Adrenal gland (tissue), 12 donors: ENCODE measurements around the gene KDM1A. TPM values are rescaled to one million over a fixed set of nuclear protein-coding genes. Genes with fewer than 3 reads are reported as not detected.

ENCODE experiments used
- DNase-seq, 7 donors: peaks; one replicate each; pipeline ENCODE4 v3.0.0-alpha.2; 2019 to 2020
- H3K27ac ChIP-seq, 5 donors: fragments of 200-600 bp; sonication (generic) in 4 of 5; 1 replicate in 3 of 5; 2 replicates in 2 of 5; pipeline versions ENCODE4 v1.5.1 to v1.8.0; 2016 to 2020; ENCODE audit warnings: mild to moderate bottlenecking in 1 of 5
- H3K27me3 ChIP-seq: fragments of 200-600 bp; 2 replicates; pipeline ENCODE4 v1.8.0; 2021
- H3K36me3 ChIP-seq, 2 donors: fragments of 200-600 bp; replicated peaks in 1 of 2; 1 replicate in 1 of 2; 2 replicates in 1 of 2; pipeline versions ENCODE4 v1.5.1 to v1.8.0; 2018 to 2022
- H3K4me1 ChIP-seq, 2 donors: fragments of 200-600 bp; replicated peaks in 1 of 2; 1 replicate in 1 of 2; 2 replicates in 1 of 2; pipeline versions ENCODE4 v1.5.1 to v1.8.0; 2018 to 2021
- H3K4me3 ChIP-seq, 4 donors: fragments of 200-600 bp; sonication (generic) in 3 of 4; one replicate each; pipeline ENCODE4 v1.5.1; 2016 to 2018
- H3K9me3 ChIP-seq, 3 donors: fragments of 200-600 bp; sonication (generic) in 1 of 3; replicated peaks in 1 of 3; 1 replicate in 2 of 3; 2 replicates in 1 of 3; pipeline versions ENCODE4 v1.5.1 to v1.8.0; 2016 to 2021
- POLR2A ChIP-seq, 2 donors: fragments of 450-650 bp; IDR thresholded peaks; one replicate each; pipeline ENCODE4 v1.6.1; 2017; ENCODE audit warnings: antibody characterized with exemption in 2 of 2, mild to moderate bottlenecking in 2 of 2, moderate library complexity in 1 of 2
- WGBS, 4 donors: extraction: QIAGEN DNeasy Blood & Tissue Kit in 2 of 4; methylation state at CpG; one replicate each; pipeline versions ENCODE4 v1.1.5 to v1.1.7; 2013 to 2017; 5-methylcytosine and 5-hydroxymethylcytosine counted together
- intact Hi-C, 2 donors: fragments of 100-400 bp; cut with DNase I; formaldehyde crosslinking; loops; one replicate each; pipeline versions ENCODE4 v1.14.1 to v1.15.0; 2022 to 2023
- polyA plus RNA-seq, 3 donors: library from polyadenylated mRNA; stranded (reverse); fragments of 200-250 nt in 2 of 3; fragments of 350-450 nt in 1 of 3; fragmentation: Illumina TruSeq in 1 of 3; extraction: RNeasy Lipid Tissue Mini Kit (QIAGEN cat#74804) in 1 of 3; gene quantifications; one replicate each; pipeline ENCODE4 v1.2.3, GENCODE V29; 2013 to 2014
- total RNA-seq, 9 donors: library from RNA; depleted of rRNA in 4 of 9; stranded (reverse); fragments of >200 nt in 4 of 9; fragments of 120-200 nt in 1 of 9; fragmentation: NEBNext Ultra II Directional in 1 of 9; extraction: Animal tissue kit (Norgen Biotek cat#: 25700) in 1 of 9; gene quantifications; one replicate each; pipeline versions ENCODE4 v1.1.0 to v1.2.4, GENCODE V29; 2013 to 2023
- TF ChIP-seq, protein P1 (sequence below), 6 experiments: fragments of 450-650 bp in 4 of 6; fragments of 200-600 bp in 2 of 6; sonication (generic) in 1 of 6; IDR thresholded peaks; 1 replicate in 5 of 6; 2 replicates in 1 of 6; pipeline versions ENCODE4 v1.5.1 to v1.8.0; 2016 to 2021; ENCODE audit warnings: antibody characterized with exemption in 6 of 6, mild to moderate bottlenecking in 2 of 6, moderate library complexity in 1 of 6
- donor health status: healthy with polysubstance abuse.
- donor health status: Bipolar disorder and iron deficiency.
- donor health status: DM: yes; HTN: yes; CAD: no.
- donor health status: DM: no; HTN: no; CAD: no.
- donor health status: DM: no; HTN: no; CAD: no.
- donor health status: DM: yes; HTN: yes; CAD: no.

The KDM1A gene
- total and polyA plus RNA-seq, 12 donors: 25.3 to 87.1 (median 57.8) TPM

DNA sequence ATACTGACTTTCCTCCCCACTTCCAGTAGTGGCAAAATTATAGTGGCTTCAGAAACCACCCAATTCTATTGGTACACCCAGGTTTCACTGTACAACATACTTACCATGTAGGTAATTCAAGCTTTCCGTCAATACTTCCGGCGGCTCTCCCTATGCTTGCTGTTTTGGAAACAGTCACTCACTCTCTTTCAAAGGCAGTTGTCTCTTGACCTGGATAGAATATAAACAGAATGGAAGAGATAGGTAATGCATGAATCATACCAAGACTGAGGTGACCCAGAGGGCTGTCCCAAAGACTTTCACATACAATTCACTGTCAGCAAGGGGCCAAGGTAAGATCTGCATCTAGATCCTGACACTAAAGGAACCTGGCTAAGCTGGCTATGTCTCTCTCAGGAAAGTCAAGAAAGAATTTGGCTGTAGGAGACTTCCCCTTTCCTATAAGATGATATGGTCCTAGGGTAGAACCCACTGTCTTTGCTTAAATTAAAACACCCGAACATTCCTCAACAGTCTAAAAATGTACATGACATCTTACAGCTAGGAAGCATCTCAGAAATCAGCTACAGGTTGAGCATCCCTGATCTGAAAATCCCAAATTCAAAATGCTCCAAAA, 89.8 kb downstream of the KDM1A start:
- H3K9me3 ChIP-seq: no peaks in the 10 kb centered on the region
- WGBS, 4 donors: 50 to 71% (median 58%) methylated on average over 4 of the region's 4 CpGs
- intact Hi-C loops: no loop called here
- no peaks in the 10 kb centered on the region for H3K27me3 ChIP-seq
- peaks cover 0 to 8% of the 10 kb centered on the region in 2 donors for H3K36me3 ChIP-seq
- TF ChIP-seq, protein P1, sequence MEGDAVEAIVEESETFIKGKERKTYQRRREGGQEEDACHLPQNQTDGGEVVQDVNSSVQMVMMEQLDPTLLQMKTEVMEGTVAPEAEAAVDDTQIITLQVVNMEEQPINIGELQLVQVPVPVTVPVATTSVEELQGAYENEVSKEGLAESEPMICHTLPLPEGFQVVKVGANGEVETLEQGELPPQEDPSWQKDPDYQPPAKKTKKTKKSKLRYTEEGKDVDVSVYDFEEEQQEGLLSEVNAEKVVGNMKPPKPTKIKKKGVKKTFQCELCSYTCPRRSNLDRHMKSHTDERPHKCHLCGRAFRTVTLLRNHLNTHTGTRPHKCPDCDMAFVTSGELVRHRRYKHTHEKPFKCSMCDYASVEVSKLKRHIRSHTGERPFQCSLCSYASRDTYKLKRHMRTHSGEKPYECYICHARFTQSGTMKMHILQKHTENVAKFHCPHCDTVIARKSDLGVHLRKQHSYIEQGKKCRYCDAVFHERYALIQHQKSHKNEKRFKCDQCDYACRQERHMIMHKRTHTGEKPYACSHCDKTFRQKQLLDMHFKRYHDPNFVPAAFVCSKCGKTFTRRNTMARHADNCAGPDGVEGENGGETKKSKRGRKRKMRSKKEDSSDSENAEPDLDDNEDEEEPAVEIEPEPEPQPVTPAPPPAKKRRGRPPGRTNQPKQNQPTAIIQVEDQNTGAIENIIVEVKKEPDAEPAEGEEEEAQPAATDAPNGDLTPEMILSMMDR (IDR thresholded peaks at IDR 0.05): no peak
- no peak for TF ChIP-seq POLR2A (IDR thresholded peaks at IDR 0.05)
- H3K27ac ChIP-seq: peak overlapping the region in 3 of 5 donors; percentile 42 to 62 (median 45)
- peaks cover 25 to 57% of the 10 kb centered on the region in 2 donors for H3K4me1 ChIP-seq
- DNase-seq: no peak
- H3K4me3 ChIP-seq: no peak overlapping the region

DNA sequence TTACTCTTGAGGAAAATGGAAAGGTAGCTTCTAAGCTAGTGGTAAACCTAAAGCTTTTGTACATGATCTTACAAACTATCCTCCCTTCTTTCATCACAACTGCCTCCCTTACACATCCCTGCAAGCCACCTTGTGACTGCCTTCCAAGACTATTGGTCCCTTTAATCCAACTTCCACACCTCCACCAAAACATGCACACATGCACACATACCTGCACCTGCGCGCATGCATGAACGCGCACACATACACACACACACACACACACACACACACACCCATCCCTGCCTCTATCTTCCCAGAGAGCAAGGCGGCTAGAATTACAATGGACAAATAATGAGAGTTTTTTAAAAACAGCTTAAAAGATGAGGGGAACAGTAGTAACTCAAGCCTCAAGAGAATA, 91.1 kb downstream of the KDM1A start:
- TF ChIP-seq POLR2A (IDR thresholded peaks at IDR 0.05): no peak
- TF ChIP-seq, protein P1 (IDR thresholded peaks at IDR 0.05): no peak
- WGBS, 4 donors: 91 to 100% (median 97%) methylated on average over 5 of the region's 5 CpGs
- Histone ChIP-seq H3K4me1 (peaks cover 39 to 71% of the 10 kb centered on the region in 2 donors), H3K27me3 (no peaks in the 10 kb centered on the region), H3K36me3 (peaks cover 0 to 8% of the 10 kb centered on the region in 2 donors), H3K27ac (peak overlapping the region in 4 of 5 donors; percentile 4 to 45 (median 33)), H3K9me3 (no peaks in the 10 kb centered on the region), H3K4me3 (no peak overlapping the region)
- intact Hi-C loops: no loop called here
- DNase-seq: no peak

DNA sequence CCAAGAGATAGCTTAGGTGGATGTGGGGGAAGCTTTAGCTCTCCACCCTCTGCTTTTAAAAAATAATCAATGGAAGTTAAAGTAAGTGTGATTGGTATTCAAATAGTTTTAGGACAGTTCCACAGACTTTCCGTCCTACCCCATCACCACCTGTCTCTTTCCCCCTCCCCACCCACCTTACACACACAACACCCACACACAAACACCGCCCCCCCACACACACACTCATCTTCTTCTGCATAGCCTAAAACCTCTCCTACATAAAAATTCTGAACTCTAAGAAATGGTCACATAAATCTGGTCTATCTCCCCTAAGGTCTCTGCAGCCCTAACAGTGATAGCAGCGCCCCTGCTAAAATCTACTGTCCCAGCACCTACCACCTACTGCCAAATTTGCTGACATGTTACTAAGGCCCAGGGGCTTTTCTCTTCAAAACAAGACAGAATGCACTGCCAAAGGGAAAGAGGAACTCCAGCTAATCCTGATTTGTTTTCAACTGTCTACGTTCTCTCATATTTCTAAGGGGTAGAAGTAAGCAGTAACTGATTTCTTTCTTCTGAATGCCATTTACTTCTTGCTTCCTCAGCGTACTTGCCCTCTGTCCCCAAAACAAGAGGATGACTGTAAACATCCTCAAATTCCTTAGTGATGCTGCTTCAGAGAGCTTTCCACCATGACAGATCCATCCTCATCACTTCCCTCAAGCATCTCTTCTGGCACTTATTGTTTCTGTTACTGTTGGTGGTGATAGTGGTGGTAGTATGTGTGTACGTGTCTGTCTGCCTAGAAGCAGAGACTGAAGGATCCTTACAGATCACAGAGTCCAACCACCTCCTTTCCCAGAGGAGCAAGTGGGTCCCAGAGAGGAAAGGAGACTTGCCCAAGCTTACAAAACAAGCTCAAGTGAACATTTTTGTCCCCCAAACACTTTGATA, 92.6 kb downstream of the KDM1A start:
- Histone ChIP-seq H3K4me1 (peaks cover 47 to 86% of the 10 kb centered on the region in 2 donors), H3K27me3 (no peaks in the 10 kb centered on the region), H3K36me3 (peaks cover 0 to 8% of the 10 kb centered on the region in 2 donors), H3K4me3 (no peak overlapping the region), H3K9me3 (no peaks in the 10 kb centered on the region), H3K27ac (peak overlapping the region in 1 of 5 donors; percentile 6)
- intact Hi-C loops: no loop called here
- no peak for DNase-seq
- TF ChIP-seq POLR2A (IDR thresholded peaks at IDR 0.05): no peak
- TF ChIP-seq, protein P1 (IDR thresholded peaks at IDR 0.05): no peak
- WGBS, 4 donors: 78 to 82% (median 82%) methylated on average over 6 of the region's 6 CpGs

DNA sequence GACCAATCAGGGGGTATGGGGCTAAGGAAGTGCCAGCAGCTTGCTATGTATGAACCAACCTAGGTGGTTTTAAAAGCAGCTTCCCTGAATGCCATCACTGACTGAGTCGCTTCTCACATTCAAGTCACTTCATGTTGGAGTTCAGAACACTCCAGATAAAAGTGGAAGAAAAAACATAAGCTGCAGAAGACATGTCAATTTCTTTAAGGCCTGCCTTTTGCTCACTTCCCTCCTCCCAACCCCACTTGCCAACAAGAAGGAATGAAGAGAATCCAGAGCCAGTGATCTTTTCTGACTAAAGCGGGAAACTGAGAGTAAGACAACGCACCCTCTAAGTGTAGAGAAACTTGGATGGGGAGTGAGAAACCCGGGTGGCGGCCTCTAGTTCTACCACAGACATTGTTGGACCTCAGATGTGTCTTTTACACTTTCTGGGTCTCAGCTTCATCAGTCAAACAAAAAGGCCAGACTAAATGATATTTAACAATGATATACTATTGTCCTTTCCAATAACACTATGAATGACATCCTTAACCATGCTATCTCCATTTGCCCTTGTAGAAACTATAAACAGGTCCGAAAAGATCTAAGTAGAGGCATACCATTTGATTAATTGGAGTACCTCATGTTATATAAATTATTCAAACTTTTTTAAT, 95.3 kb downstream of the KDM1A start:
- no peaks in the 10 kb centered on the region for H3K36me3 ChIP-seq
- no peak overlapping the region for H3K4me3 ChIP-seq
- no peak for TF ChIP-seq POLR2A (IDR thresholded peaks at IDR 0.05)
- TF ChIP-seq, protein P1 (IDR thresholded peaks at IDR 0.05): no peak
- intact Hi-C loops: no loop called here
- H3K9me3 ChIP-seq: no peaks in the 10 kb centered on the region
- no peak for DNase-seq
- peaks cover 42 to 91% of the 10 kb centered on the region in 2 donors for H3K4me1 ChIP-seq
- no peaks in the 10 kb centered on the region for H3K27me3 ChIP-seq
- WGBS, 4 donors: 58 to 73% (median 67%) methylated on average over 6 of the region's 6 CpGs
- H3K27ac ChIP-seq: peak overlapping the region in 3 of 5 donors; percentile 1 to 60 (median 6)
